Mesothelial cell of epicardium (in vitro differentiated cells): ENCODE measurements around the gene GNB1. TPM values are rescaled to one million over a fixed set of nuclear protein-coding genes. Genes with fewer than 3 reads are reported as not detected.

Source experiments
- DNase-seq, 2 experiments: peaks; one replicate each; pipeline ENCODE4 v3.0.0; 2021; ENCODE audit warnings: low spot score in 2 of 2; ENCODE audit not compliant: unreplicated experiment in 2 of 2
- H3K27ac Mint-ChIP-seq: 2 replicates; pipeline ENCODE4 v1.8.0; 2021; ENCODE audit warnings: mixed read lengths
- H3K27me3 Mint-ChIP-seq: 2 replicates; pipeline ENCODE4 v1.8.0; 2021; ENCODE audit warnings: low read depth, mixed read lengths
- H3K36me3 Mint-ChIP-seq: 2 replicates; pipeline ENCODE4 v1.8.0; 2021; ENCODE audit warnings: mixed read lengths
- H3K4me1 Mint-ChIP-seq: 2 replicates; pipeline ENCODE4 v1.8.0; 2021; ENCODE audit warnings: mixed read lengths
- H3K4me3 Mint-ChIP-seq: 2 replicates; pipeline ENCODE4 v1.8.0; 2021; ENCODE audit warnings: mild to moderate bottlenecking, moderate library complexity, mixed read lengths
- H3K9me3 Mint-ChIP-seq: 2 replicates; pipeline ENCODE4 v1.8.0; 2021; ENCODE audit warnings: mixed read lengths
- total RNA-seq: library from RNA; stranded (reverse); gene quantifications from 3 replicates; pipeline ENCODE4 v1.2.1, GENCODE V29; 2021
- TF ChIP-seq, protein P1 (sequence below): fragments of 200-600 bp; sonication (generic); IDR thresholded peaks from one replicate; pipeline ENCODE4 v1.5.0; 2021; ENCODE audit warnings: antibody characterized with exemption; ENCODE audit not compliant: unreplicated experiment

Gene GNB1
- total RNA-seq, 1 donor from 2014 or later = 272 TPM

DNA sequence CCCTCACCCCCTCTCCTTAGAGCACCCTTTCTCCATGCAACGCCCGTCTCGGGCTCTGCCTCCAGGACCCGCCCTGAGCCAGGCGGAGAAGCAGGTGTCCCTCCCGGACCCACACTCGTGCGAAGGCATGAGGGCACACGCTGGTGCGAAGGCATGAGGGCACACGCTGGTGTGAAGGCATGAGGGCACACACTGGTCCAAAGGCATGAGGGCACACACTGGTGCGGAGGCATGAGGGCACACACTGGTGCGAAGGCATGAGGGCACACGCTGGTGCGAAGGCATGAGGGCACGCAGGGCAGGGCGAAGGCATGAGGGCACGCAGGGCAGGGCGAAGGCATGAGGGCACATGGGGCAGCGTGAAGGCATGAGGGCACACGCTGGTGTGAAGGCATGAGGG is 34.0 kb upstream of the GNB1 start:
- Mint-ChIP-seq H3K4me1 (no peaks in the 10 kb centered on the region), H3K27me3 (peaks cover 3% of the 10 kb centered on the region), H3K9me3 (no peaks in the 10 kb centered on the region), H3K27ac (no peak overlapping the region), H3K4me3 (no peak overlapping the region), H3K36me3 (no peaks in the 10 kb centered on the region)
- TF ChIP-seq, protein P1, sequence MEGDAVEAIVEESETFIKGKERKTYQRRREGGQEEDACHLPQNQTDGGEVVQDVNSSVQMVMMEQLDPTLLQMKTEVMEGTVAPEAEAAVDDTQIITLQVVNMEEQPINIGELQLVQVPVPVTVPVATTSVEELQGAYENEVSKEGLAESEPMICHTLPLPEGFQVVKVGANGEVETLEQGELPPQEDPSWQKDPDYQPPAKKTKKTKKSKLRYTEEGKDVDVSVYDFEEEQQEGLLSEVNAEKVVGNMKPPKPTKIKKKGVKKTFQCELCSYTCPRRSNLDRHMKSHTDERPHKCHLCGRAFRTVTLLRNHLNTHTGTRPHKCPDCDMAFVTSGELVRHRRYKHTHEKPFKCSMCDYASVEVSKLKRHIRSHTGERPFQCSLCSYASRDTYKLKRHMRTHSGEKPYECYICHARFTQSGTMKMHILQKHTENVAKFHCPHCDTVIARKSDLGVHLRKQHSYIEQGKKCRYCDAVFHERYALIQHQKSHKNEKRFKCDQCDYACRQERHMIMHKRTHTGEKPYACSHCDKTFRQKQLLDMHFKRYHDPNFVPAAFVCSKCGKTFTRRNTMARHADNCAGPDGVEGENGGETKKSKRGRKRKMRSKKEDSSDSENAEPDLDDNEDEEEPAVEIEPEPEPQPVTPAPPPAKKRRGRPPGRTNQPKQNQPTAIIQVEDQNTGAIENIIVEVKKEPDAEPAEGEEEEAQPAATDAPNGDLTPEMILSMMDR = no peak
- no peak for DNase-seq

DNA sequence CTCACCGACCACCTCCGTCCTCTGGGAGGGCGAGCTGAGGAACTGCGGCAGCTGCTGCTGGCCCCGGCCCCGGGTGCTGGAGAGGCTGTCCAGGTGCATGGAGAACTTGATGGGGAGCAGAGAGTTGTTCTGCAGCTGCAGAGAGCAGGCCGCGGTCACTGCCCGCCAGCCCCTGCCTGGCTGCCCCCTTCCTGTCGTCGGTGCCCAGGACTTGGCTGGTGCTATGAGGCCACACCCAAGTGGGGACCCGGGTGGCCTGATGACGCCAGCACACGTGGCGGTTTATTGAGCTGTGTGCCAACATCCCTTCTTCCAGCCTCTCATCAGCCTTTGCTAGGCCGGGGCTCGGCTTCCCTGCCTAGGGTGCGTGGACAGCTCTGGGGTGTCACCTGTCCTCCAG is 33.5 kb upstream of the GNB1 start:
- Mint-ChIP-seq H3K27ac (no peak overlapping the region), H3K36me3 (no peaks in the 10 kb centered on the region), H3K4me1 (no peaks in the 10 kb centered on the region), H3K4me3 (no peak overlapping the region), H3K27me3 (peaks cover 3% of the 10 kb centered on the region), H3K9me3 (no peaks in the 10 kb centered on the region)
- DNase-seq = no peak
- TF ChIP-seq, protein P1 = no peak

DNA sequence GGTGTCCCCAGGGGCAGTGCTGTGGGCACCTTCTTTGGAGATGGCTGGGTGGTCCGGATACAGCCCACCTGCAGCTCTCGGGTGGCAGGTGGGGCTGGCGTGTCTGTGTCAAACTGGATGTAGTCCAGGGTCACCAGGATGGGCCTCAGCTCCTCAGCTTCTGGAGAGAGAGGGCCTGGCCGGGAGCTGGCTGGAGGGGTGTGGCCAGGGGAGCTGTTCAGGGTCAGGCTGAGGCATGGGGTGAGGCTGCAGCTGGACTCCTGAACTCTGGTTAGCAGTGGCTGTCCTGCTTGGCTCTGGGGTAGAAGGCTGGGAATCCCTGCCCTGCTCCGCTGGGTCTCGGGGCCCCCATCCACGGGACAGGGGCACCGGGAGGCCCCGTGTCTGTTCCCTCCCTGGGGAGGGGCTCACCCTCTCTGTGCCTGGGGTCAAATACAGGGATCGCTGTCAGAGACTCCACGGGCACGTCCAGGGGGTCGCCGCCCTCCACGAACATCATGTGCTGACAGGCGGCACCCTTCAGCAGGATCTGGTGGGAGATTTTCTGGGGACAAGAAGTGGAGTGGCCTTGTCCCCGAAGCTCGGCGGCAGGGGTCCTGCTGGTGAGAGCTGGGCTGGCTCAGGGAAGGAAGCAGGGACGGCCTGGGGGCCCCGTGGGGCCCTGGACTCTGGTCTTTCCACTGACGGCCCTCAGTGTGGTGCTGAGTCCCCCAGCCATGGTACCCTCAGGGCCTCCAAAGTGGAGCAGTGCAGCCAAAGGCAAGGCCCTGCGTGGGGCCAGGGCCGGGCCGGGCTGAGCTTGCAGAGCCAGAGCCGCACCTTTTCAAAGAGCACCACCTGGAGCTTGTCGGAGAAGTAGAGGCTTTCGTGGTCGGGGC is 32.3 kb upstream of the GNB1 start:
- peaks cover 3% of the 10 kb centered on the region for H3K27me3 Mint-ChIP-seq
- no peak overlapping the region for H3K4me3 Mint-ChIP-seq
- no peak for DNase-seq
- no peaks in the 10 kb centered on the region for H3K9me3 Mint-ChIP-seq
- TF ChIP-seq, protein P1 = no peak
- H3K4me1 Mint-ChIP-seq = no peaks in the 10 kb centered on the region
- H3K36me3 Mint-ChIP-seq = no peaks in the 10 kb centered on the region
- no peak overlapping the region for H3K27ac Mint-ChIP-seq

DNA sequence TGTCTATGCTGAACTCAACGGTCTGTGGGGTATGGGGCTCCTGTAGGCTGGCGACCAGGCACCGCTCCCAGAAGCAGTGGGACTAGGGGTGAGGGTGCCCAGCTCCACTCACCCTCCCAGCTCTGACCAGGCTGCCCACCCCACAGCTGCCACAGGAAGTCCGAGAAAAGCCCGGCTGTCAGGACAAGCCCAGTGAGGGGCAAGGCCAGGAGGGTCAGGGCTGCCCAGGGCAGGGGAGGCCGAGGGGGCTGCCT is 31.7 kb upstream of the GNB1 start:
- H3K27me3 Mint-ChIP-seq = peaks cover 6% of the 10 kb centered on the region
- TF ChIP-seq, protein P1 = no peak
- no peaks in the 10 kb centered on the region for H3K9me3 Mint-ChIP-seq
- H3K4me1 Mint-ChIP-seq = no peaks in the 10 kb centered on the region
- no peak overlapping the region for H3K4me3 Mint-ChIP-seq
- H3K36me3 Mint-ChIP-seq = no peaks in the 10 kb centered on the region
- H3K27ac Mint-ChIP-seq = no peak overlapping the region
- no peak for DNase-seq

DNA sequence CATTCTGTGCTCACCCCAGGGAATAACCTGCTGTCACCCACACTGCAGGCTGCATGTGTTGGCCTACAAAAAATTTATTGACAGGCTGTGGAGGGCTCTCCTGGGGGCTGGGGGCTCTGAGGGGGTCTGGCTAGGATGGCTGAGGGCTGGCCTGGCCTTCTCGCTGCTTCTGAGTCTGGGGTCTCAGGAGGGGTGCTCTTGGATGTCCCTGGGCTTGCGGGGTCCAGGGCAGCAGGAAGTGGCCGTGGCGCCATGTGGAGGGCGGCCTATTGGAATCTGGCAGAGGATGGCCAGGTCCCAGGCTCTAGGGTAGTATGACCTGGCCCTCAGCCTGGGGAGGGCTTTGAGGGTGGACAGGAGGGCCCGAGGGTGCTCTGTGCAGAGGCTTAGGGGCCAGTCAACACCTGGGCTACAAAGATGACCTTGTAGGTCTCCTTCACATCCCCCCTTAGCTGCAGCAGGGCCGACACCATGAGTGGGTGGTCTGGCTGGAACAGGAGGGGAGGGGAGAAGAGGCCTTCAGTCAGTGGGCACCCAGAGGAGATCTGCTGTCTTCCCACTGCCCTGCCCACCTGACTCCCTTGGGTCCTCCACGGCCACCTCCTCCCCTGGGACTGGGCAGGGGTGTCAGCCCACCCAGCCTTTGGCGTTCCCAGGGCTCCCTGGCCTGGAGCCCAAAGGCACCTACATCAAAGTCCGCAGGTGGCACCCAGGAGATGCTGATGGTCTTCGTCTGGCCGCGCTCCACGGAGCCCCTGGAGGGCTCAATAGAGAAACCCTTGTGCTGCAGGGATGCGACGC is 31.2 kb upstream of the GNB1 start:
- H3K9me3 Mint-ChIP-seq = no peaks in the 10 kb centered on the region

More for the DNA sequence above, 31.2 kb upstream of the GNB1 start:
- TF ChIP-seq, protein P1 = no peak
- peaks cover 10% of the 10 kb centered on the region for H3K27me3 Mint-ChIP-seq
- no peak overlapping the region for H3K4me3 Mint-ChIP-seq
- DNase-seq = no peak
- H3K36me3 Mint-ChIP-seq = no peaks in the 10 kb centered on the region
- no peaks in the 10 kb centered on the region for H3K4me1 Mint-ChIP-seq
- H3K27ac Mint-ChIP-seq = no peak overlapping the region
